RWPE2 (cell line): ENCODE data around the gene LIPT2.

Source experiments
- ATAC-seq: fragments of 200-7000 bp; cut with Tn5 transposase; 3 replicates; pipeline ENCODE4 v1.9.1; 2021; ENCODE audit warnings: low read depth
- DNase-seq: peaks from one replicate; pipeline ENCODE4 v3.0.0-alpha.2; 2020; ENCODE audit warnings: low spot score
- H3K27ac ChIP-seq: fragments of 450-650 bp; 2 replicates; pipeline ENCODE4 v1.5.1; 2017; ENCODE audit warnings: mild to moderate bottlenecking; ENCODE audit not compliant: poor library complexity, severe bottlenecking
- H3K27me3 ChIP-seq: fragments of 250-450 bp; sonication (Bioruptor Pico); 2 replicates; pipeline ENCODE4 v1.5.1; 2021; ENCODE audit warnings: mild to moderate bottlenecking, moderate library complexity; ENCODE audit not compliant: insufficient read depth, poor library complexity, severe bottlenecking
- H3K36me3 ChIP-seq: fragments of 250-450 bp; sonication (Bioruptor Pico); 2 replicates; pipeline ENCODE4 v1.5.1; 2020; ENCODE audit warnings: low read depth, mild to moderate bottlenecking, moderate library complexity
- H3K4me1 ChIP-seq: fragments of 250-450 bp; sonication (Bioruptor Pico); 2 replicates; pipeline ENCODE4 v1.5.1; 2021; ENCODE audit warnings: mild to moderate bottlenecking, moderate library complexity; ENCODE audit not compliant: insufficient read depth, poor library complexity, severe bottlenecking
- H3K4me3 ChIP-seq: fragments of 250-450 bp; sonication (Bioruptor Pico); 2 replicates; pipeline ENCODE4 v1.5.1; 2021; ENCODE audit warnings: mild to moderate bottlenecking, moderate library complexity; ENCODE audit not compliant: severe bottlenecking
- H3K9me3 ChIP-seq: fragments of 250-450 bp; sonication (Bioruptor Pico); 2 replicates; pipeline ENCODE4 v1.5.1; 2021; ENCODE audit warnings: mild to moderate bottlenecking, moderate library complexity; ENCODE audit not compliant: severe bottlenecking
- TF ChIP-seq, protein P1 (sequence below): fragments of 450-650 bp; IDR thresholded peaks from one replicate; pipeline ENCODE4 v1.5.1; 2017; ENCODE audit warnings: mild to moderate bottlenecking, moderate library complexity; ENCODE audit not compliant: poor library complexity, severe bottlenecking

The LIPT2 gene

DNA sequence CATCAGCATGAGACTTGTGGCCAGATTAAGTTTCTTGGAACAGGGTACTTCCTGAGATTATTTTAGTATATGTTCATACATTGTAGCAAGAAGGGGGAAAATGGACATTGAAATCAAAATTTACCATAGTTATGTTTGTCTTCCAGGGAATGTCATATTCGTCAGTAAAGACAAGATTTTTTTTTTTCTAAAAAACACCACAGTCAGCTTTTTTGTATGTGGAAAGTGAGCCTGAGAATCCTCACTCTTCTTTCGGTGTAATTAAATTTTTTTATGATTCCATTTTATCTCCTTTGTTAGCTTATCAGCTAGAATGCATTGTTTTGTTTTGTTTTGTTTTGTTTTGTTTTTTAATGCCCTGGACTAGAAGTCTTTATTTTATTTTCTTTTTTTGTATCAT, 31.5 kb upstream of the LIPT2 start:
- H3K27me3 ChIP-seq = no peaks in the 10 kb centered on the region
- H3K9me3 ChIP-seq = no peaks in the 10 kb centered on the region
- ATAC-seq (no peak), DNase-seq (no peak)
- H3K27ac ChIP-seq = no peak overlapping the region
- H3K4me3 ChIP-seq = no peak overlapping the region
- TF ChIP-seq, protein P1, sequence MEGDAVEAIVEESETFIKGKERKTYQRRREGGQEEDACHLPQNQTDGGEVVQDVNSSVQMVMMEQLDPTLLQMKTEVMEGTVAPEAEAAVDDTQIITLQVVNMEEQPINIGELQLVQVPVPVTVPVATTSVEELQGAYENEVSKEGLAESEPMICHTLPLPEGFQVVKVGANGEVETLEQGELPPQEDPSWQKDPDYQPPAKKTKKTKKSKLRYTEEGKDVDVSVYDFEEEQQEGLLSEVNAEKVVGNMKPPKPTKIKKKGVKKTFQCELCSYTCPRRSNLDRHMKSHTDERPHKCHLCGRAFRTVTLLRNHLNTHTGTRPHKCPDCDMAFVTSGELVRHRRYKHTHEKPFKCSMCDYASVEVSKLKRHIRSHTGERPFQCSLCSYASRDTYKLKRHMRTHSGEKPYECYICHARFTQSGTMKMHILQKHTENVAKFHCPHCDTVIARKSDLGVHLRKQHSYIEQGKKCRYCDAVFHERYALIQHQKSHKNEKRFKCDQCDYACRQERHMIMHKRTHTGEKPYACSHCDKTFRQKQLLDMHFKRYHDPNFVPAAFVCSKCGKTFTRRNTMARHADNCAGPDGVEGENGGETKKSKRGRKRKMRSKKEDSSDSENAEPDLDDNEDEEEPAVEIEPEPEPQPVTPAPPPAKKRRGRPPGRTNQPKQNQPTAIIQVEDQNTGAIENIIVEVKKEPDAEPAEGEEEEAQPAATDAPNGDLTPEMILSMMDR = no peak
- no peaks in the 10 kb centered on the region for H3K4me1 ChIP-seq
- H3K36me3 ChIP-seq = no peaks in the 10 kb centered on the region

DNA sequence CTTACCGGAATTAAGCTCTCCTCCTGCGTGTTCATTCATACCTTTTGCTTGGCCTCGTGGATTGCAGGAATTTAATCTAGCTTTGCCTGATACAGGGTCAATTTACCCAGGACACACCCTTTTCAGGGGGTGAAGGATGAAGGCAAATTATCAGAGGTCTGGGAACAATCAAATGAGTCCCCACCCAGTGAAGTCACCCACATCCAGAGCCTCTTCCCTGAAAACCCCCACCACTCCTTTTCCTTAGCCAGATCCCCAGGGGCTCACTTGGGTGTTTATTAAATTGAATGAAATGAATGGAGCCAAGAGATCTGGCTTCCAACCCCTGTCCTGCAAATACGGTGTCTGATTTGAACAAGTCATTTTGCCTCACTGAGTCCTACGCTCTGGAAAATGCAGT, 31.0 kb upstream of the LIPT2 start:
- DNase-seq = no peak
- ATAC-seq = no peak
- no peaks in the 10 kb centered on the region for H3K9me3 ChIP-seq
- TF ChIP-seq, protein P1 = no peak
- no peaks in the 10 kb centered on the region for H3K36me3 ChIP-seq
- H3K4me3 ChIP-seq = no peak overlapping the region
- H3K27ac ChIP-seq = no peak overlapping the region
- no peaks in the 10 kb centered on the region for H3K4me1 ChIP-seq
- H3K27me3 ChIP-seq = no peaks in the 10 kb centered on the region

DNA sequence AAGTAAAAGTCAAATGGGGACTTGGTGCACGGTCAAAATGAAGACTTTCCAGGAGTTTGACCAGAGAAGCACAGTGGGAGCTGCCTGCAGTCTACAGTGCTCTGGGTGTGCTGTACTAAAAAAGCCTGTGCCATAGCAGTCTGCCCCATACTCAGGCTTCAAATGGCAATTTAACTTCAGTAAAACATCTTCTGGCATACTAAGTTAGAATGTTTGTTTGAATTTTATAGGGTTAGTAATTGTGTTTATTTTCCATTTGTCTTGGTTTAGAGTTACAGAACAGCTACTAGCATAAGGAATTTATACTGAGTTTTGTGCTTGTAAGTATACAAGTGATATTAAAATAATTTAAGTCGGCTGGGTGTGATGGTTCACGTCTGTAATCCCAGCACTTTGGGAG, 29.3 kb upstream of the LIPT2 start:
- no peak overlapping the region for H3K27ac ChIP-seq
- TF ChIP-seq, protein P1 = no peak
- H3K4me1 ChIP-seq = no peaks in the 10 kb centered on the region
- no peaks in the 10 kb centered on the region for H3K9me3 ChIP-seq
- DNase-seq (no peak), ATAC-seq (no peak)
- no peaks in the 10 kb centered on the region for H3K36me3 ChIP-seq
- no peaks in the 10 kb centered on the region for H3K27me3 ChIP-seq
- no peak overlapping the region for H3K4me3 ChIP-seq

DNA sequence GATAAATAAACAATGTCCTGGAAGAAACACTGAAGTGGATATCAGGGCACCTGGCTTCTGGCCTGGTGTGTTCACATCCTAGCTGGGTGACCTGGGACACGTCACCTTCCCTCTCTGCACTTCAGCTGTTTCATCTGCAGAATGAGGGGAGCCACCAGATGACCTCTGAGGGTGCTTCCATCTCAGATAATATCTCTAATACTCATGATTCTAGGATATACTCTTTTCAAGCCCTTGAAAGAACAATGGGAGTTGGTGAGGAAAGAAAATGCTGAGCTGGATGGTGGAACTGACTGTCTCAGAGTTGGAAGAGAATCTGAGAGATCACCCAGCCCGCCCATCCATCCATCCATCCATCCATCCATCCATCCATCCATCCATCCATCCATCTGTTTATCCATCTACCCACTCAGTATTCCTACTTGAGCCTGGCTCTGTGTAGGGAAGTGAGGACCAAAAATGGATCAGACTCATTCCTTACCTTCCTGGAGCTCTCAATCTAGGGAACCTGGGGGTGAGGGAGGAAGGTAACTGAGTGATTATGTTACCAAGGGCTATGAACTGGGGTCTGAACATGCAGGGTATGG, 28.2 kb upstream of the LIPT2 start:
- no peaks in the 10 kb centered on the region for H3K27me3 ChIP-seq
- no peaks in the 10 kb centered on the region for H3K9me3 ChIP-seq
- H3K36me3 ChIP-seq = no peaks in the 10 kb centered on the region
- no peaks in the 10 kb centered on the region for H3K4me1 ChIP-seq
- H3K27ac ChIP-seq = no peak overlapping the region
- no peak for DNase-seq
- TF ChIP-seq, protein P1 = no peak
- no peak for ATAC-seq
- no peak overlapping the region for H3K4me3 ChIP-seq

DNA sequence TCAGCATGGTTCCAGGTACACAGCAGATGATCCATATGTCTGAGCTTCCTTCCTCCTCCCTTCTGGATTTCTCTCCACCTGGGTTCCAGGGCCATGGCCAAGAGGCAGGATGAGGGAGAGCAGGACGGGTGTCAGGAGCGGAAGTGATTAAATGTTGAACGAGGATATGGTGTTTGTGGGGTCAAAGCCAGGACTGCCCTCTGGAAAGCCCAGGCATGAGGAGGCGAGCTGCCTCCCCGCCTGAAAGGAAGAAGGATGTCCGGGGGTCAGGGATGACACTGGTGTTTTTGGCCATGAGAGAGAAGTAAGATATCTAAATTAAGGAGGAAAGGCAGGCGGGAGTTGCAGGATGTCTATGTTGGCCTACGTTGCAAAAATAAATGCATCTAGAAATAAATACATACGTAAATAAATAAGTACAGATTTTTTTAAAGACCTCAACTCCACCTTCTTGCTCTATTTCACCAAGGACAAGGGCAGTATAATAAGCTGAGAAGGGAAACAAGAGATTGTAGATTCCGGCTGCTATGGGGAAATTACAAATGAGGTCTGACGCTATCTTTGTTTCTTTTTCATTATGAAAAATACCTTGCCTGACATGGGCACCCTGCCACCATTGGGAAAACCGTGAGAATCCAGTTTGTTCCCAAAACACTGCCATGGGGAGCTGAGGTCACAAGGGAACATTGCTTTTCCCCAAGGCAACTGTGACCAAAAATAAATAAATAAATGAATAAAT, 27.6 kb upstream of the LIPT2 start:
- H3K4me3 ChIP-seq = no peak overlapping the region
- peaks cover 3% of the 10 kb centered on the region for H3K27me3 ChIP-seq
- ATAC-seq = no peak
- no peak overlapping the region for H3K27ac ChIP-seq
- no peaks in the 10 kb centered on the region for H3K36me3 ChIP-seq
- DNase-seq = no peak
- TF ChIP-seq, protein P1 = no peak
- H3K9me3 ChIP-seq = no peaks in the 10 kb centered on the region
- H3K4me1 ChIP-seq = no peaks in the 10 kb centered on the region
